Gastrocnemius medialis (tissue), 4 donors: ENCODE measurements around the gene RIBC2.

ENCODE experiments used
- CTCF ChIP-seq, 5 experiments: fragments of 450-650 bp in 3 of 5; fragments of 200-600 bp in 2 of 5; sonication (generic) in 2 of 5; IDR thresholded peaks in 4 of 5; conservative IDR thresholded peaks in 1 of 5; 1 replicate in 4 of 5; 2 replicates in 1 of 5; pipeline ENCODE4 v1.5.1; 2016 to 2019; ENCODE audit warnings: antibody characterized with exemption in 5 of 5, mild to moderate bottlenecking in 3 of 5, moderate library complexity in 3 of 5
- POLR2A ChIP-seq, 2 donors: fragments of 450-650 bp; IDR thresholded peaks; one replicate each; pipeline ENCODE4 v1.6.1; 2017; ENCODE audit warnings: antibody characterized with exemption in 2 of 2, mild to moderate bottlenecking in 2 of 2, moderate library complexity in 2 of 2

GRCh38 chr22:45458532-45458931 is 45.0 kb downstream of the RIBC2 start:
- TF ChIP-seq POLR2A (IDR thresholded peaks at IDR 0.05) (no peak), CTCF (IDR thresholded peaks at IDR 0.05 in 4 of 5, conservative IDR thresholded peaks at IDR 0.05 in 1 of 5) (no peak)
